HCT116 (cell line): ENCODE measurements around the gene AQP10. TPM values are rescaled to one million over a fixed set of nuclear protein-coding genes. Genes with fewer than 3 reads are reported as not detected.

Experiments used
- ATAC-seq: fragments of 200-7000 bp; cut with Tn5 transposase; 2 replicates; pipeline ENCODE4 v1.9.1; 2020; ENCODE audit warnings: mild to moderate bottlenecking, moderate library complexity
- BruUV-seq: library from RNA; stranded (reverse); fragments of 400-500 nt; replicated peaks from 2 replicates; lab custom pipeline; 2021; lab: Mats Ljungman, UMichigan
- CTCF ChIA-PET: fragments of 300-600 bp; sonication (Branson Sonifier 250); formaldehyde crosslinking; loops from one replicate; lab custom pipeline; 2021; ENCODE audit warnings: antibody characterized with exemption; lab: Charles Lee
- POLR2A ChIA-PET: fragments of 300-600, 350-600 bp; sonication (Branson Sonifier 250); formaldehyde crosslinking; loops from one replicate; lab custom pipeline; 2021; ENCODE audit warnings: antibody characterized with exemption; lab: Charles Lee
- RAD21 ChIA-PET, 2 experiments: fragments of 300-600 bp; sonication (Branson Sonifier 250); formaldehyde crosslinking; loops; one replicate each; lab custom pipeline; 2023; ENCODE audit warnings: low total read pairs in 2 of 2; ENCODE audit not compliant: uncharacterized antibody in 2 of 2, unreplicated experiment in 2 of 2, low non-redundant PET in 1 of 2; lab: Charles Lee
- DNase-seq: peaks from one replicate; pipeline ENCODE4 v3.0.0-alpha.2; 2010; ENCODE audit warnings: low read depth, low spot score
- H2AFZ ChIP-seq: fragments of 200-600 bp; shearing (Covaris generic), sonication (generic); 2 replicates; pipeline ENCODE4 v1.6.1; 2017; ENCODE audit warnings: low read depth, mixed run types, mixed read lengths, antibody characterized with exemption, low read length; ENCODE audit not compliant: poor library complexity, severe bottlenecking
- H3K27ac ChIP-seq: 2 replicates; pipeline ENCODE4 v1.5.1; 2012; ENCODE audit warnings: low read depth, low read length
- H3K27me3 ChIP-seq: fragments of 200-600 bp; sonication (generic); 2 replicates; pipeline ENCODE4 v1.6.1; 2016; ENCODE audit warnings: mixed run types, low read length, mixed read lengths; ENCODE audit not compliant: insufficient read depth
- H3K36me3 ChIP-seq, 2 experiments: fragments of 200-500 bp in 1 of 2; fragments of 200-600 bp in 1 of 2; sonication (Bioruptor generic) in 1 of 2; sonication (generic) in 1 of 2; 2 replicates each; pipeline versions ENCODE4 v1.5.1 to v1.6.1; 2014 to 2016; ENCODE audit warnings: low read length in 2 of 2, inconsistent platforms in 1 of 2, mixed read lengths in 1 of 2, mixed run types in 1 of 2; ENCODE audit not compliant: insufficient read depth in 2 of 2, control insufficient read depth in 1 of 2
- H3K4me1 ChIP-seq, 2 experiments: fragments of 200-600 bp in 1 of 2; sonication (generic) in 1 of 2; 2 replicates each; pipeline versions ENCODE4 v1.5.1 to v1.6.1; 2012 to 2017; ENCODE audit warnings: low read length in 2 of 2, inconsistent platforms in 1 of 2, mild to moderate bottlenecking in 1 of 2, mixed read lengths in 1 of 2, mixed run types in 1 of 2, moderate library complexity in 1 of 2; ENCODE audit not compliant: insufficient read depth in 2 of 2, control insufficient read depth in 1 of 2
- H3K4me2 ChIP-seq: fragments of 200-600 bp; sonication (generic); 2 replicates; pipeline ENCODE4 v1.6.1; 2017; ENCODE audit warnings: mixed run types, low read length, mixed read lengths
- H3K4me3 ChIP-seq, 2 experiments: fragments of 200-600 bp in 1 of 2; sonication (generic) in 1 of 2; replicated peaks in 1 of 2; 2 replicates each; pipeline ENCODE4 v1.5.1; 2011 to 2016; ENCODE audit warnings: low read length in 2 of 2, control low read depth in 1 of 2, low read depth in 1 of 2, mild to moderate bottlenecking in 1 of 2, mixed read lengths in 1 of 2, mixed run types in 1 of 2
- H3K79me2 ChIP-seq: fragments of 200-600 bp; sonication (generic); 2 replicates; pipeline ENCODE4 v1.6.1; 2017; ENCODE audit warnings: mild to moderate bottlenecking, mixed run types, low read length, moderate library complexity, mixed read lengths; ENCODE audit not compliant: insufficient read depth
- H3K9ac ChIP-seq: fragments of 200-600 bp; sonication (generic); 2 replicates; pipeline ENCODE4 v1.6.1; 2016; ENCODE audit warnings: low read length, mixed read lengths
- H3K9me2 ChIP-seq: fragments of 200-600 bp; sonication (generic), shearing (Covaris generic); 2 replicates; pipeline ENCODE4 v1.6.1; 2017; ENCODE audit warnings: mixed run types, mild to moderate bottlenecking, moderate library complexity; ENCODE audit not compliant: insufficient read depth
- H3K9me3 ChIP-seq, 2 experiments: fragments of 200-500 bp in 1 of 2; fragments of 200-600 bp in 1 of 2; sonication (Bioruptor generic) in 1 of 2; sonication (generic) in 1 of 2; 2 replicates each; pipeline ENCODE4 v1.6.1; 2014 to 2017; ENCODE audit warnings: low read length in 2 of 2, mixed read lengths in 2 of 2, inconsistent platforms in 1 of 2, low read depth in 1 of 2, mild to moderate bottlenecking in 1 of 2, mixed run types in 1 of 2, moderate library complexity in 1 of 2; ENCODE audit not compliant: control insufficient read depth in 1 of 2, insufficient read depth in 1 of 2
- H4K20me1 ChIP-seq: fragments of 200-600 bp; sonication (generic), shearing (Covaris generic); 2 replicates; pipeline ENCODE4 v1.6.1; 2017; ENCODE audit warnings: mixed run types, mild to moderate bottlenecking, moderate library complexity; ENCODE audit not compliant: insufficient read depth
- CEBPB ChIP-seq: IDR thresholded peaks from 2 replicates; pipeline ENCODE4 v1.6.1; 2012; ENCODE audit warnings: low read depth
- ELF1 ChIP-seq: IDR thresholded peaks from 2 replicates; pipeline ENCODE4 v1.6.1; 2012; ENCODE audit warnings: low read depth, borderline replicate concordance
- EZH2 ChIP-seq: fragments of 200-600 bp; sonication (generic); IDR thresholded peaks from 2 replicates; pipeline ENCODE4 v1.6.1; 2017; ENCODE audit warnings: antibody characterized with exemption, mixed run types
- POLR2A ChIP-seq: IDR thresholded peaks from 2 replicates; pipeline ENCODE4 v1.7.0; 2011; ENCODE audit warnings: borderline replicate concordance; ENCODE audit not compliant: insufficient read depth, insufficient read length; ENCODE audit errors: extremely low read depth
- POLR2AphosphoS5 ChIP-seq: IDR thresholded peaks from 2 replicates; pipeline ENCODE4 v1.6.1; 2011; ENCODE audit warnings: mild to moderate bottlenecking, low read depth, low read length, moderate library complexity
- RAD21 ChIP-seq: IDR thresholded peaks from 2 replicates; pipeline ENCODE4 v1.6.1; 2012; ENCODE audit warnings: low read depth, mild to moderate bottlenecking
- REST ChIP-seq: IDR thresholded peaks from 2 replicates; pipeline ENCODE4 v1.6.1; 2012; ENCODE audit warnings: low read depth
- SIN3A ChIP-seq: IDR thresholded peaks from 2 replicates; pipeline ENCODE4 v1.6.1; 2012; ENCODE audit warnings: low read depth
- SP1 ChIP-seq: IDR thresholded peaks from 2 replicates; pipeline ENCODE4 v1.6.1; 2012; ENCODE audit warnings: low read depth
- TCF7L2 ChIP-seq: IDR thresholded peaks from 2 replicates; pipeline ENCODE4 v1.7.0; 2011; ENCODE audit warnings: borderline replicate concordance, inconsistent platforms; ENCODE audit not compliant: insufficient read depth, insufficient read length; ENCODE audit errors: extremely low read depth
- YY1 ChIP-seq: IDR thresholded peaks from 2 replicates; pipeline ENCODE4 v1.6.1; 2011; ENCODE audit warnings: low read length, low read depth, moderate library complexity, mild to moderate bottlenecking; ENCODE audit not compliant: insufficient replicate concordance; ENCODE audit errors: extremely low read depth
- ZBTB33 ChIP-seq: IDR thresholded peaks from 2 replicates; pipeline ENCODE4 v1.6.1; 2011; ENCODE audit warnings: mild to moderate bottlenecking, low read length, moderate library complexity; ENCODE audit not compliant: insufficient replicate concordance; ENCODE audit errors: extremely low read depth
- ZFX ChIP-seq: fragments of 450-650 bp; IDR thresholded peaks from 2 replicates; pipeline ENCODE4 v1.6.1; 2017
- intact Hi-C: fragments of 100-400 bp; cut with micrococcal nuclease; formaldehyde crosslinking; loops from 2 replicates; pipeline ENCODE4 v1.10.0; 2022
- total RNA-seq: library from RNA; stranded (reverse); gene quantifications from one replicate; pipeline ENCODE4 v1.2.1, GENCODE V29; 2021; ENCODE audit not compliant: unreplicated experiment
- TF ChIP-seq, protein P1 (sequence below): IDR thresholded peaks from 2 replicates; pipeline ENCODE4 v1.6.1; 2012
- TF ChIP-seq, protein P2 (sequence below): IDR thresholded peaks from 2 replicates; pipeline ENCODE4 v1.6.1; 2012

AQP10 gene
- total RNA-seq, 1 experiment from 2014 or later: not detected

- Histone ChIP-seq H3K9me2 (no peaks in the 10 kb centered on the region), H4K20me1 (no peaks in the 10 kb centered on the region), H3K9ac (no peak overlapping the region), H3K4me1 (no peaks in the 10 kb centered on the region; a peak in 1 of 4 replicates), H3K27me3 (no peaks in the 10 kb centered on the region), H2AFZ (no peak overlapping the region), H3K9me3 (no peaks in the 10 kb centered on the region), H3K27ac (no peak overlapping the region), H3K4me3 (no peak overlapping the region), H3K36me3 (peaks cover 20 to 27% of the 10 kb centered on the region in 2 experiments), H3K4me2 (no peak overlapping the region), H3K79me2 (no peaks in the 10 kb centered on the region)
- CTCF ChIA-PET: no interaction called here
- DNase-seq (no peak), ATAC-seq (no peak)
- TF ChIP-seq ZBTB33 (no peak), POLR2A (no peak), SIN3A (no peak)
- intact Hi-C loops: no loop called here
- POLR2A ChIA-PET: no interaction called here
- RAD21 ChIA-PET: no interaction called here
- BruUV-seq: no TSS peak
These were observed 25.5 kb downstream of the AQP10 start for GRCh38 chr1:154346276-154346917.

DNA sequence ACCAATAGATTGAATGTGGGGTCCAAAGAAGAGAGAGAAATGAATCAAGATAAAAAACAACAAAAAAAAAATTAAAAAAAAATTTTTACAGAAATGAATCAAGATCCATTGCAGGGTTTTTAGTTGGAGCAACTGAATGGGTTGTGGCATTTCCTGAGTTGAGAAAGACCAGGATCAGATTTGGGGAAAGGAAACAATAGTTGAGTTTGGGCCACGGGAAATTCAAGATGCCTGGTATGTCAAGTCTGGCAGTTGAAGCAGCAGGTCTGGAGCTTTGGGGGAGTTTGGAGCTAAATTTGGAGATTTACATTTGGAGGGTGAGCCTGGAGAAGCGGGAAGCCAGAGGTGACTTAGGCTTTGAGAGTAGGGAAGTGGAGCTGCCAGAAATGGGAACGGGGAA, 27.1 kb downstream of the AQP10 start:
- Histone ChIP-seq H3K27ac (no peak overlapping the region), H3K36me3 (peaks cover 20 to 27% of the 10 kb centered on the region in 2 experiments), H3K9me2 (no peaks in the 10 kb centered on the region), H4K20me1 (no peaks in the 10 kb centered on the region), H3K4me2 (no peak overlapping the region), H3K9me3 (no peaks in the 10 kb centered on the region), H3K4me1 (peaks cover 14 to 15% of the 10 kb centered on the region in 2 experiments), H3K79me2 (no peaks in the 10 kb centered on the region), H3K4me3 (no peak overlapping the region), H2AFZ (no peak overlapping the region), H3K27me3 (no peaks in the 10 kb centered on the region), H3K9ac (no peak overlapping the region)
- DNase-seq (no peak), ATAC-seq (no peak)
- ChIA-PET POLR2A (no interaction called here), CTCF (no interaction called here), RAD21 (no interaction called here)
- intact Hi-C loops: no loop called here
- no TSS peak for BruUV-seq
- TF ChIP-seq, protein P1, sequence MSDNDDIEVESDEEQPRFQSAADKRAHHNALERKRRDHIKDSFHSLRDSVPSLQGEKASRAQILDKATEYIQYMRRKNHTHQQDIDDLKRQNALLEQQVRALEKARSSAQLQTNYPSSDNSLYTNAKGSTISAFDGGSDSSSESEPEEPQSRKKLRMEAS: no peak
- TF ChIP-seq TCF7L2 (no peak), REST (no peak), SP1 (no peak), POLR2AphosphoS5 (no peak), YY1 (no peak), ELF1 (no peak), RAD21 (no peak), ZFX (no peak), CEBPB (no peak), POLR2A (no peak), EZH2 (no peak)
- TF ChIP-seq, protein P2, sequence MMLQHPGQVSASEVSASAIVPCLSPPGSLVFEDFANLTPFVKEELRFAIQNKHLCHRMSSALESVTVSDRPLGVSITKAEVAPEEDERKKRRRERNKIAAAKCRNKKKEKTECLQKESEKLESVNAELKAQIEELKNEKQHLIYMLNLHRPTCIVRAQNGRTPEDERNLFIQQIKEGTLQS: no peak
